ENCODE results near the gene SLF2. TPM values are rescaled to one million over a fixed set of nuclear protein-coding genes. Genes with fewer than 3 reads are reported as not detected.

The SLF2 gene
- total and polyA plus RNA-seq, 4 donors: 4.0 to 18.8 (median 12.1) TPM

DNA sequence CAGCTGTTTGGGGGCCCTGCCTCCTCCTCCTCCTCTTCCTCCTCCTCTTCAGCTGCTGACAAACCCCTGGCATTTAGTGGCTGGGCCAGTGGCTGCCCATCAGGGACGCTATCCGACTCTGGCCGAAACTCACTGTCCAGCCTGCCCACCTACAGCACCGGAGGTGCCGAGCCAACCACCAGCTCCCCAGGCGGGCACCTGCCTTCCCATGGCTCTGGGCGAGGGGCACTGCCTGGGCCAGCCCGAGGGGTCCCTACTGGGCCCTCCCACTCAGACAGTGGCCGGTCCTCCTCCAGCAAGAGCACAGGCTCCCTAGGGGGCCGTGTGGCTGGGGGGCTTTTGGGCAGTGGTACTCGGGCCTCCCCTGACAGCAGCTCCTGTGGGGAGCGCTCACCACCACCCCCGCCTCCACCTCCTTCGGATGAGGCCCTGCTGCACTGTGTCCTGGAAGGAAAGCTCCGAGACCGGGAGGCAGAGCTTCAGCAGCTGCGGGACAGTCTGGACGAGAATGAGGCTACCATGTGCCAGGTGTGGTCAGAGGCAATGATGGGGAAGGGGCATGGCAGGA lies 91.0 kb downstream of the SLF2 start:
- Histone ChIP-seq H3K4me3 (ENCODE audit: low read depth in 1 of 3, low read length in 3 of 3) (no peak overlapping the region), H3K36me3 (ENCODE audit: control insufficient read depth in 4 of 4, insufficient read depth in 3 of 4, low read depth in 1 of 4, low read length in 3 of 4) (peaks cover 0 to 14% (median under 1%) of the 10 kb centered on the region in 4 donors), H3K4me1 (ENCODE audit: control insufficient read depth in 4 of 4, insufficient read depth in 4 of 4, low read length in 3 of 4) (peaks cover 0 to 8% (median 5%) of the 10 kb centered on the region in 4 donors), H3K27ac (ENCODE audit: low read depth in 1 of 2, low read length in 2 of 2) (no peak overlapping the region), H3K9ac (ENCODE audit: low read depth in 1 of 2, low read length in 2 of 2) (no peak overlapping the region), H3K9me3 (ENCODE audit: control insufficient read depth in 4 of 4, low read length in 3 of 4) (no peaks in the 10 kb centered on the region), H3K27me3 (ENCODE audit: control insufficient read depth in 4 of 4, insufficient read depth in 4 of 4, low read length in 3 of 4) (no peaks in the 10 kb centered on the region)
- DNase-seq (ENCODE audit: low spot score): no peak
- no peak for TF ChIP-seq SP1 (IDR thresholded peaks at IDR 0.05)
- TF ChIP-seq JUND (IDR thresholded peaks at IDR 0.05): no peak
- no peak for TF ChIP-seq TAF1 (conservative IDR thresholded peaks at IDR 0.05)
- TF ChIP-seq, protein P1, sequence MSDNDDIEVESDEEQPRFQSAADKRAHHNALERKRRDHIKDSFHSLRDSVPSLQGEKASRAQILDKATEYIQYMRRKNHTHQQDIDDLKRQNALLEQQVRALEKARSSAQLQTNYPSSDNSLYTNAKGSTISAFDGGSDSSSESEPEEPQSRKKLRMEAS (IDR thresholded peaks at IDR 0.05): no peak
- TF ChIP-seq, protein P2, sequence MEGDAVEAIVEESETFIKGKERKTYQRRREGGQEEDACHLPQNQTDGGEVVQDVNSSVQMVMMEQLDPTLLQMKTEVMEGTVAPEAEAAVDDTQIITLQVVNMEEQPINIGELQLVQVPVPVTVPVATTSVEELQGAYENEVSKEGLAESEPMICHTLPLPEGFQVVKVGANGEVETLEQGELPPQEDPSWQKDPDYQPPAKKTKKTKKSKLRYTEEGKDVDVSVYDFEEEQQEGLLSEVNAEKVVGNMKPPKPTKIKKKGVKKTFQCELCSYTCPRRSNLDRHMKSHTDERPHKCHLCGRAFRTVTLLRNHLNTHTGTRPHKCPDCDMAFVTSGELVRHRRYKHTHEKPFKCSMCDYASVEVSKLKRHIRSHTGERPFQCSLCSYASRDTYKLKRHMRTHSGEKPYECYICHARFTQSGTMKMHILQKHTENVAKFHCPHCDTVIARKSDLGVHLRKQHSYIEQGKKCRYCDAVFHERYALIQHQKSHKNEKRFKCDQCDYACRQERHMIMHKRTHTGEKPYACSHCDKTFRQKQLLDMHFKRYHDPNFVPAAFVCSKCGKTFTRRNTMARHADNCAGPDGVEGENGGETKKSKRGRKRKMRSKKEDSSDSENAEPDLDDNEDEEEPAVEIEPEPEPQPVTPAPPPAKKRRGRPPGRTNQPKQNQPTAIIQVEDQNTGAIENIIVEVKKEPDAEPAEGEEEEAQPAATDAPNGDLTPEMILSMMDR (IDR thresholded peaks at IDR 0.05; ENCODE audit: low read depth, low read length, missing input control): no peak
- no peak for TF ChIP-seq NR2F2 (IDR thresholded peaks at IDR 0.05)
- TF ChIP-seq RAD21 (IDR thresholded peaks at IDR 0.05): no peak
- WGBS: 95% methylated on average over 18 of the region's 18 CpGs

DNA sequence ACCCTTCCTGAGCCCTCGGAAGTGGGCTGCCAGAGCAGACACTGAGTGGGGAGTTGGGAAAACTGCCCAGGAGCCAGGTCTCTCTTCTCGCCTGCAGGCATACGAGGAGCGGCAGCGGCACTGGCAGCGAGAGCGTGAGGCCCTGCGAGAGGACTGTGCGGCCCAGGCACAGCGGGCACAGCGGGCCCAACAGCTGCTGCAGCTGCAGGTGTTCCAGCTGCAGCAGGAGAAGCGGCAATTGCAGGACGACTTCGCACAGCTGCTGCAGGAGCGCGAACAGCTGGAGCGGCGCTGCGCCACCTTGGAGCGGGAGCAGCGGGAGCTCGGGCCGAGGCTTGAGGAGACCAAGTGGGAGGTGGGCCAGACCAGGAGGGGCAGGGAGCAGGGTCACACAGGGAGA lies 92.6 kb downstream of the SLF2 start:
- DNase-seq (ENCODE audit: low spot score): no peak
- no peak overlapping the region for H3K4me3 ChIP-seq (ENCODE audit: low read depth in 1 of 3, low read length in 3 of 3)
- H3K4me1 ChIP-seq (ENCODE audit: control insufficient read depth in 4 of 4, insufficient read depth in 4 of 4, low read length in 3 of 4): peaks cover 0 to 3% (median 0%) of the 10 kb centered on the region in 4 donors
- H3K9ac ChIP-seq (ENCODE audit: low read depth in 1 of 2, low read length in 2 of 2): no peak overlapping the region
- peaks cover 0 to 14% (median under 1%) of the 10 kb centered on the region in 4 donors for H3K36me3 ChIP-seq (ENCODE audit: control insufficient read depth in 4 of 4, insufficient read depth in 3 of 4, low read depth in 1 of 4, low read length in 3 of 4)
- H3K27ac ChIP-seq (ENCODE audit: low read depth in 1 of 2, low read length in 2 of 2): no peak overlapping the region
- WGBS: 97% methylated on average over 23 of the region's 23 CpGs
- no peak for TF ChIP-seq YY1 (IDR thresholded peaks at IDR 0.05)
- TF ChIP-seq HNF4G (IDR thresholded peaks at IDR 0.05): no peak
- TF ChIP-seq JUND (IDR thresholded peaks at IDR 0.05): no peak
- TF ChIP-seq RXRA (IDR thresholded peaks at IDR 0.05): no peak
- TF ChIP-seq, protein P3, sequence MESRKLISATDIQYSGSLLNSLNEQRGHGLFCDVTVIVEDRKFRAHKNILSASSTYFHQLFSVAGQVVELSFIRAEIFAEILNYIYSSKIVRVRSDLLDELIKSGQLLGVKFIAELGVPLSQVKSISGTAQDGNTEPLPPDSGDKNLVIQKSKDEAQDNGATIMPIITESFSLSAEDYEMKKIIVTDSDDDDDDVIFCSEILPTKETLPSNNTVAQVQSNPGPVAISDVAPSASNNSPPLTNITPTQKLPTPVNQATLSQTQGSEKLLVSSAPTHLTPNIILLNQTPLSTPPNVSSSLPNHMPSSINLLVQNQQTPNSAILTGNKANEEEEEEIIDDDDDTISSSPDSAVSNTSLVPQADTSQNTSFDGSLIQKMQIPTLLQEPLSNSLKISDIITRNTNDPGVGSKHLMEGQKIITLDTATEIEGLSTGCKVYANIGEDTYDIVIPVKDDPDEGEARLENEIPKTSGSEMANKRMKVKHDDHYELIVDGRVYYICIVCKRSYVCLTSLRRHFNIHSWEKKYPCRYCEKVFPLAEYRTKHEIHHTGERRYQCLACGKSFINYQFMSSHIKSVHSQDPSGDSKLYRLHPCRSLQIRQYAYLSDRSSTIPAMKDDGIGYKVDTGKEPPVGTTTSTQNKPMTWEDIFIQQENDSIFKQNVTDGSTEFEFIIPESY (IDR thresholded peaks at IDR 0.05): no peak
- no peak for TF ChIP-seq NR2F2 (IDR thresholded peaks at IDR 0.05)
- no peak for TF ChIP-seq RAD21 (IDR thresholded peaks at IDR 0.05)
- TF ChIP-seq HNF4A (conservative IDR thresholded peaks at IDR 0.05): no peak
- no peaks in the 10 kb centered on the region for H3K27me3 ChIP-seq (ENCODE audit: control insufficient read depth in 4 of 4, insufficient read depth in 4 of 4, low read length in 3 of 4)
- H3K9me3 ChIP-seq (ENCODE audit: control insufficient read depth in 4 of 4, low read length in 3 of 4): no peaks in the 10 kb centered on the region

DNA sequence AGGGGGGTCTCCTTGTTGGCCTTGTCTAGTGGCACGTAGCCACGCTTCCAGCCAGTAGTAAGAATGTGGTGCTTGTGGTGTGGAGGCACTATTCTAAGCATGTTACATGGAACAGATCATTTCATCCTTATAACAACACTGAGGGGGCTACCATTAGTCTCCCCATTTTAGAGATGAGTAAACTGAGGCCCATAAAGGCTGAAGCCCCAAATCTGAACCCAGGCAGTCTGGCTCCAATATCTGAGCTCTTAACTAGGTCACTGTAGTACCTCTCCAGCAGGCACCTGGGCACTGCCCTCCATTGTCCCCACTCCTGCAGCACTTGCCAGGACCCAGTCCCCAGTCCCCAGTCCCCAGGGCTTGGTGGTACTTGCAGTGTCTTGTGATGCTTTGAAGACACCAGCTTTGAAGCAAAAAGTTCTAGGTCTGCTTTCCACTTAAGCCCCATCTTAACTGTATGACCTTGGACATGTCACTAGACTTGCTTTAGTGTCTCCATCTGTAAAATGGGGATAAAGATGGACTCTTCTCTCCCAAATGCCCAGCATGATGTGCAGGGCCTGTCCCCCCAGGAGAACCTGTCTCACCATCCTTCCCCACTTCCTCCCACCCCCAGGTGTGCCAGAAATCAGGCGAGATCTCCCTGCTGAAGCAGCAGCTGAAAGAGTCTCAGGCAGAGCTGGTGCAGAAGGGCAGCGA lies 93.3 kb downstream of the SLF2 start:
- peaks cover 0 to 3% (median 0%) of the 10 kb centered on the region in 4 donors for H3K4me1 ChIP-seq (ENCODE audit: control insufficient read depth in 4 of 4, insufficient read depth in 4 of 4, low read length in 3 of 4)
- no peak for TF ChIP-seq GABPA (IDR thresholded peaks at IDR 0.05 in 1 of 2, conservative IDR thresholded peaks at IDR 0.05 in 1 of 2)
- TF ChIP-seq, protein P4, sequence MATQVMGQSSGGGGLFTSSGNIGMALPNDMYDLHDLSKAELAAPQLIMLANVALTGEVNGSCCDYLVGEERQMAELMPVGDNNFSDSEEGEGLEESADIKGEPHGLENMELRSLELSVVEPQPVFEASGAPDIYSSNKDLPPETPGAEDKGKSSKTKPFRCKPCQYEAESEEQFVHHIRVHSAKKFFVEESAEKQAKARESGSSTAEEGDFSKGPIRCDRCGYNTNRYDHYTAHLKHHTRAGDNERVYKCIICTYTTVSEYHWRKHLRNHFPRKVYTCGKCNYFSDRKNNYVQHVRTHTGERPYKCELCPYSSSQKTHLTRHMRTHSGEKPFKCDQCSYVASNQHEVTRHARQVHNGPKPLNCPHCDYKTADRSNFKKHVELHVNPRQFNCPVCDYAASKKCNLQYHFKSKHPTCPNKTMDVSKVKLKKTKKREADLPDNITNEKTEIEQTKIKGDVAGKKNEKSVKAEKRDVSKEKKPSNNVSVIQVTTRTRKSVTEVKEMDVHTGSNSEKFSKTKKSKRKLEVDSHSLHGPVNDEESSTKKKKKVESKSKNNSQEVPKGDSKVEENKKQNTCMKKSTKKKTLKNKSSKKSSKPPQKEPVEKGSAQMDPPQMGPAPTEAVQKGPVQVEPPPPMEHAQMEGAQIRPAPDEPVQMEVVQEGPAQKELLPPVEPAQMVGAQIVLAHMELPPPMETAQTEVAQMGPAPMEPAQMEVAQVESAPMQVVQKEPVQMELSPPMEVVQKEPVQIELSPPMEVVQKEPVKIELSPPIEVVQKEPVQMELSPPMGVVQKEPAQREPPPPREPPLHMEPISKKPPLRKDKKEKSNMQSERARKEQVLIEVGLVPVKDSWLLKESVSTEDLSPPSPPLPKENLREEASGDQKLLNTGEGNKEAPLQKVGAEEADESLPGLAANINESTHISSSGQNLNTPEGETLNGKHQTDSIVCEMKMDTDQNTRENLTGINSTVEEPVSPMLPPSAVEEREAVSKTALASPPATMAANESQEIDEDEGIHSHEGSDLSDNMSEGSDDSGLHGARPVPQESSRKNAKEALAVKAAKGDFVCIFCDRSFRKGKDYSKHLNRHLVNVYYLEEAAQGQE (IDR thresholded peaks at IDR 0.05): no peak
- no peak for TF ChIP-seq NR2F2 (IDR thresholded peaks at IDR 0.05)
- TF ChIP-seq, protein P2 (IDR thresholded peaks at IDR 0.05; ENCODE audit: low read depth, low read length, missing input control): no peak
- TF ChIP-seq, protein P1 (IDR thresholded peaks at IDR 0.05): no peak
- no peak for TF ChIP-seq HNF4G (IDR thresholded peaks at IDR 0.05)
- no peak for TF ChIP-seq SP1 (IDR thresholded peaks at IDR 0.05)
- TF ChIP-seq, protein P5, sequence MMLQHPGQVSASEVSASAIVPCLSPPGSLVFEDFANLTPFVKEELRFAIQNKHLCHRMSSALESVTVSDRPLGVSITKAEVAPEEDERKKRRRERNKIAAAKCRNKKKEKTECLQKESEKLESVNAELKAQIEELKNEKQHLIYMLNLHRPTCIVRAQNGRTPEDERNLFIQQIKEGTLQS (IDR thresholded peaks at IDR 0.05): no peak

More for the DNA sequence above, 93.3 kb downstream of the SLF2 start:
- Histone ChIP-seq H3K27me3 (ENCODE audit: control insufficient read depth in 4 of 4, insufficient read depth in 4 of 4, low read length in 3 of 4) (no peaks in the 10 kb centered on the region), H3K36me3 (ENCODE audit: control insufficient read depth in 4 of 4, insufficient read depth in 3 of 4, low read depth in 1 of 4, low read length in 3 of 4) (peaks cover 0 to 14% (median under 1%) of the 10 kb centered on the region in 4 donors), H3K4me3 (ENCODE audit: low read depth in 1 of 3, low read length in 3 of 3) (no peak overlapping the region), H3K9me3 (ENCODE audit: control insufficient read depth in 4 of 4, low read length in 3 of 4) (no peaks in the 10 kb centered on the region), H3K9ac (ENCODE audit: low read depth in 1 of 2, low read length in 2 of 2) (no peak overlapping the region), H3K27ac (ENCODE audit: low read depth in 1 of 2, low read length in 2 of 2) (no peak overlapping the region)
- DNase-seq (ENCODE audit: low spot score): no peak
- 99% methylated on average over 4 of the region's 4 CpGs for WGBS

All from liver (tissue), 9 donors.